ENCODE measurements around the gene AOPEP.
A peak's percentile ranks its signal among the peaks of the same experiment; 100 is the strongest.

AOPEP gene

GRCh38 chr9:95022657-95023056 lies 296.2 kb downstream of the AOPEP start:
- no peak overlapping the region for H3K4me3 ChIP-seq (replicated peaks; ENCODE audit: low read depth, low read length)
- DNase-seq (ENCODE audit: extremely low read depth, low read depth), result no peak
- no peak for TF ChIP-seq CTCF (IDR thresholded peaks at IDR 0.05; ENCODE audit: low read depth, low read length, missing control alignments)

GRCh38 chr9:95023217-95024003 lies 296.9 kb downstream of the AOPEP start:
- H3K4me3 ChIP-seq (replicated peaks; ENCODE audit: low read depth, low read length), result no peak overlapping the region
- no peak for TF ChIP-seq CTCF (IDR thresholded peaks at IDR 0.05; ENCODE audit: low read depth, low read length, missing control alignments)
- no peak for DNase-seq (ENCODE audit: extremely low read depth, low read depth)

- no peak overlapping the region for H3K4me3 ChIP-seq (replicated peaks; ENCODE audit: low read depth, low read length)
- no peak for DNase-seq (ENCODE audit: extremely low read depth, low read depth)
- TF ChIP-seq CTCF (IDR thresholded peaks at IDR 0.05; ENCODE audit: low read depth, low read length, missing control alignments), result no peak
Observed at GRCh38 chr9:95024097-95024671, 297.7 kb downstream of the AOPEP start.

- no peak for DNase-seq (ENCODE audit: extremely low read depth, low read depth)
- peak; percentile 24 for TF ChIP-seq CTCF (IDR thresholded peaks at IDR 0.05; ENCODE audit: low read depth, low read length, missing control alignments)
- no peak overlapping the region for H3K4me3 ChIP-seq (replicated peaks; ENCODE audit: low read depth, low read length)
Observed at GRCh38 chr9:95025213-95026147, 299.0 kb downstream of the AOPEP start.

GRCh38 chr9:95026148-95026524 lies 299.6 kb downstream of the AOPEP start:
- DNase-seq (ENCODE audit: extremely low read depth, low read depth), result no peak
- no peak overlapping the region for H3K4me3 ChIP-seq (replicated peaks; ENCODE audit: low read depth, low read length)
- no peak for TF ChIP-seq CTCF (IDR thresholded peaks at IDR 0.05; ENCODE audit: low read depth, low read length, missing control alignments)

GRCh38 chr9:95027914-95028852 lies 301.7 kb downstream of the AOPEP start:
- no peak for DNase-seq (ENCODE audit: extremely low read depth, low read depth)
- TF ChIP-seq CTCF (IDR thresholded peaks at IDR 0.05; ENCODE audit: low read depth, low read length, missing control alignments), result no peak

More at GRCh38 chr9:95027914-95028852, 301.7 kb downstream of the AOPEP start:
- no peak overlapping the region for H3K4me3 ChIP-seq (replicated peaks; ENCODE audit: low read depth, low read length)

Data from HFF-Myc (cell line).